HCT116 (cell line): ENCODE results near the gene RAB1A. TPM values are rescaled to one million over a fixed set of nuclear protein-coding genes. Genes with fewer than 3 reads are reported as not detected.

ENCODE experiments used
- ATAC-seq: fragments of 200-7000 bp; cut with Tn5 transposase; 2 replicates; pipeline ENCODE4 v1.9.1; 2020; ENCODE audit warnings: mild to moderate bottlenecking, moderate library complexity
- BruUV-seq: library from RNA; stranded (reverse); fragments of 400-500 nt; replicated peaks from 2 replicates; lab custom pipeline; 2021; lab: Mats Ljungman, UMichigan
- CTCF ChIA-PET: fragments of 300-600 bp; sonication (Branson Sonifier 250); formaldehyde crosslinking; loops from one replicate; lab custom pipeline; 2021; ENCODE audit warnings: antibody characterized with exemption; lab: Charles Lee
- POLR2A ChIA-PET: fragments of 300-600, 350-600 bp; sonication (Branson Sonifier 250); formaldehyde crosslinking; loops from one replicate; lab custom pipeline; 2021; ENCODE audit warnings: antibody characterized with exemption; lab: Charles Lee
- RAD21 ChIA-PET, 2 experiments: fragments of 300-600 bp; sonication (Branson Sonifier 250); formaldehyde crosslinking; loops; one replicate each; lab custom pipeline; 2023; ENCODE audit warnings: low total read pairs in 2 of 2; ENCODE audit not compliant: uncharacterized antibody in 2 of 2, unreplicated experiment in 2 of 2, low non-redundant PET in 1 of 2; lab: Charles Lee
- DNase-seq: peaks from one replicate; pipeline ENCODE4 v3.0.0-alpha.2; 2010; ENCODE audit warnings: low read depth, low spot score
- H2AFZ ChIP-seq: fragments of 200-600 bp; shearing (Covaris generic), sonication (generic); 2 replicates; pipeline ENCODE4 v1.6.1; 2017; ENCODE audit warnings: low read depth, mixed run types, mixed read lengths, antibody characterized with exemption, low read length; ENCODE audit not compliant: poor library complexity, severe bottlenecking
- H3K27ac ChIP-seq: 2 replicates; pipeline ENCODE4 v1.5.1; 2012; ENCODE audit warnings: low read depth, low read length
- H3K27me3 ChIP-seq: fragments of 200-600 bp; sonication (generic); 2 replicates; pipeline ENCODE4 v1.6.1; 2016; ENCODE audit warnings: mixed run types, low read length, mixed read lengths; ENCODE audit not compliant: insufficient read depth
- H3K36me3 ChIP-seq, 2 experiments: fragments of 200-500 bp in 1 of 2; fragments of 200-600 bp in 1 of 2; sonication (Bioruptor generic) in 1 of 2; sonication (generic) in 1 of 2; 2 replicates each; pipeline versions ENCODE4 v1.5.1 to v1.6.1; 2014 to 2016; ENCODE audit warnings: low read length in 2 of 2, inconsistent platforms in 1 of 2, mixed read lengths in 1 of 2, mixed run types in 1 of 2; ENCODE audit not compliant: insufficient read depth in 2 of 2, control insufficient read depth in 1 of 2
- H3K4me1 ChIP-seq, 2 experiments: fragments of 200-600 bp in 1 of 2; sonication (generic) in 1 of 2; 2 replicates each; pipeline versions ENCODE4 v1.5.1 to v1.6.1; 2012 to 2017; ENCODE audit warnings: low read length in 2 of 2, inconsistent platforms in 1 of 2, mild to moderate bottlenecking in 1 of 2, mixed read lengths in 1 of 2, mixed run types in 1 of 2, moderate library complexity in 1 of 2; ENCODE audit not compliant: insufficient read depth in 2 of 2, control insufficient read depth in 1 of 2
- H3K4me2 ChIP-seq: fragments of 200-600 bp; sonication (generic); 2 replicates; pipeline ENCODE4 v1.6.1; 2017; ENCODE audit warnings: mixed run types, low read length, mixed read lengths
- H3K4me3 ChIP-seq, 2 experiments: fragments of 200-600 bp in 1 of 2; sonication (generic) in 1 of 2; replicated peaks in 1 of 2; 2 replicates each; pipeline ENCODE4 v1.5.1; 2011 to 2016; ENCODE audit warnings: low read length in 2 of 2, control low read depth in 1 of 2, low read depth in 1 of 2, mild to moderate bottlenecking in 1 of 2, mixed read lengths in 1 of 2, mixed run types in 1 of 2
- H3K79me2 ChIP-seq: fragments of 200-600 bp; sonication (generic); 2 replicates; pipeline ENCODE4 v1.6.1; 2017; ENCODE audit warnings: mild to moderate bottlenecking, mixed run types, low read length, moderate library complexity, mixed read lengths; ENCODE audit not compliant: insufficient read depth
- H3K9ac ChIP-seq: fragments of 200-600 bp; sonication (generic); 2 replicates; pipeline ENCODE4 v1.6.1; 2016; ENCODE audit warnings: low read length, mixed read lengths
- H3K9me2 ChIP-seq: fragments of 200-600 bp; sonication (generic), shearing (Covaris generic); 2 replicates; pipeline ENCODE4 v1.6.1; 2017; ENCODE audit warnings: mixed run types, mild to moderate bottlenecking, moderate library complexity; ENCODE audit not compliant: insufficient read depth
- H3K9me3 ChIP-seq, 2 experiments: fragments of 200-500 bp in 1 of 2; fragments of 200-600 bp in 1 of 2; sonication (Bioruptor generic) in 1 of 2; sonication (generic) in 1 of 2; 2 replicates each; pipeline ENCODE4 v1.6.1; 2014 to 2017; ENCODE audit warnings: low read length in 2 of 2, mixed read lengths in 2 of 2, inconsistent platforms in 1 of 2, low read depth in 1 of 2, mild to moderate bottlenecking in 1 of 2, mixed run types in 1 of 2, moderate library complexity in 1 of 2; ENCODE audit not compliant: control insufficient read depth in 1 of 2, insufficient read depth in 1 of 2
- H4K20me1 ChIP-seq: fragments of 200-600 bp; sonication (generic), shearing (Covaris generic); 2 replicates; pipeline ENCODE4 v1.6.1; 2017; ENCODE audit warnings: mixed run types, mild to moderate bottlenecking, moderate library complexity; ENCODE audit not compliant: insufficient read depth
- CTCF ChIP-seq, 3 experiments: fragments of 200-600 bp in 1 of 3; sonication (generic) in 1 of 3; IDR thresholded peaks in 2 of 3; conservative IDR thresholded peaks in 1 of 3; 2 replicates each; pipeline ENCODE4 v1.5.1; 2012 to 2017; ENCODE audit warnings: low read depth in 2 of 3, low read length in 2 of 3, antibody characterized with exemption in 1 of 3, borderline replicate concordance in 1 of 3, control low read depth in 1 of 3, mild to moderate bottlenecking in 1 of 3, mixed read lengths in 1 of 3, mixed run types in 1 of 3, moderate library complexity in 1 of 3; ENCODE audit not compliant: insufficient read depth in 1 of 3
- FOSL1 ChIP-seq: IDR thresholded peaks from 2 replicates; pipeline ENCODE4 v1.6.1; 2012; ENCODE audit warnings: low read depth
- RAD21 ChIP-seq: IDR thresholded peaks from 2 replicates; pipeline ENCODE4 v1.6.1; 2012; ENCODE audit warnings: low read depth, mild to moderate bottlenecking
- SIN3A ChIP-seq: IDR thresholded peaks from 2 replicates; pipeline ENCODE4 v1.6.1; 2012; ENCODE audit warnings: low read depth
- intact Hi-C: fragments of 100-400 bp; cut with micrococcal nuclease; formaldehyde crosslinking; loops from 2 replicates; pipeline ENCODE4 v1.10.0; 2022
- total RNA-seq: library from RNA; stranded (reverse); gene quantifications from one replicate; pipeline ENCODE4 v1.2.1, GENCODE V29; 2021; ENCODE audit not compliant: unreplicated experiment

The RAB1A gene
- total RNA-seq, 1 experiment from 2014 or later = 131 TPM

- peak; percentile 68 for ATAC-seq
Observed at GRCh38 chr2:65064728-65065552, 65.0 kb downstream of the RAB1A start.

More at GRCh38 chr2:65064728-65065552, 65.0 kb downstream of the RAB1A start:
- ChIA-PET CTCF (interaction anchor here (0.7 to 2.2 kb wide), 8 partner anchors 9 to 147 kb away, joined by 3 to 19 read pairs (median 6); partner anchors contain the start of genes CEP68 and RAB1A), RAD21 (interaction anchor here (0.6 to 1.2 kb wide), 3 partner anchors 32 to 104 kb away, joined by 3 to 5 read pairs (median 4); no protein-coding TSS in a partner anchor), POLR2A (interaction anchor here (1.9 kb wide), 1 partner anchor 9 kb away, joined by 6 read pairs; the partner anchor contains the start of gene CEP68)
- Histone ChIP-seq H2AFZ (no peak overlapping the region), H3K4me3 (no peak overlapping the region), H4K20me1 (no peaks in the 10 kb centered on the region), H3K4me2 (peak overlapping the region; percentile 50), H3K27ac (peak overlapping the region; percentile 37), H3K4me1 (peaks cover 26 to 42% of the 10 kb centered on the region in 2 experiments), H3K79me2 (peaks cover 15% of the 10 kb centered on the region), H3K27me3 (no peaks in the 10 kb centered on the region), H3K9ac (peak overlapping the region; percentile 11; the same call in 1 of the 2 replicates), H3K36me3 (no peaks in the 10 kb centered on the region), H3K9me3 (no peaks in the 10 kb centered on the region), H3K9me2 (no peaks in the 10 kb centered on the region)
- intact Hi-C loops = loop anchor here (1.0 to 2.0 kb wide), 2 partner anchors 104 to 122 kb away; no protein-coding TSS in a partner anchor
- BruUV-seq = no TSS peak
- TF ChIP-seq SIN3A = 0 out of 2 replicates have a peak, but pooled peaks have one; percentile 25
- TF ChIP-seq FOSL1 = no peak
- TF ChIP-seq RAD21 = peak; percentile 85
- TF ChIP-seq CTCF (IDR thresholded peaks at IDR 0.05 in 2 of 3, conservative IDR thresholded peaks at IDR 0.05 in 1 of 3; ENCODE audit: borderline replicate concordance in 1 of 3, insufficient read depth in 1 of 3, low read depth in 2 of 3, low read length in 2 of 3) = peak; percentile 60 to 76 (median 69); a peak in 5 of 6 replicates
- no peak for DNase-seq
